A549 (cell line): ENCODE measurements around the gene ANK3. TPM values are rescaled to one million over a fixed set of nuclear protein-coding genes. Genes with fewer than 3 reads are reported as not detected.

Source experiments
- ATAC-seq, 2 experiments: fragments of 200-7000 bp in 1 of 2; fragments of >200 bp in 1 of 2; cut with Nextera tagmentation in 1 of 2; cut with Tn5 transposase in 1 of 2; 3 replicates each; pipeline versions ENCODE4 v1.8.0 to v1.9.1; 2018 to 2020; ENCODE audit warnings: mild to moderate bottlenecking in 1 of 2, moderate library complexity in 1 of 2
- CTCF ChIA-PET: fragments of 300-600 bp; sonication (Branson Sonifier 250); formaldehyde crosslinking; extraction: SDS; loops from one replicate; lab custom pipeline; 2021; ENCODE audit warnings: antibody characterized with exemption, inconsistent platforms; lab: Yijun Ruan, JAX
- POLR2A ChIA-PET: fragments of 350-600 bp; formaldehyde crosslinking; extraction: SDS; loops from one replicate; lab custom pipeline; 2021; ENCODE audit warnings: antibody characterized with exemption, inconsistent platforms; lab: Yijun Ruan, JAX
- DNase-seq, 2 experiments: peaks; one replicate each; pipeline versions ENCODE4 v3.0.0 to v3.0.0-alpha.2; 2011 to 2016; ENCODE audit warnings: low read depth in 1 of 2, low spot score in 1 of 2
- FAIRE-seq: peaks from 2 replicates; lab custom pipeline; 2011; peaks lifted over from hg19 to GRCh38; lab: Jason Lieb, UNC
- H3K27ac ChIP-seq, 2 experiments: fragments of >200 bp; sonication (Bioruptor Twin); formaldehyde crosslinking; 3 replicates each; pipeline ENCODE4 v1.5.1; 2016 to 2017
- H3K4me1 ChIP-seq: fragments of >200 bp; sonication (Bioruptor Twin); formaldehyde crosslinking; 3 replicates; pipeline ENCODE4 v1.6.1; 2016
- H3K4me2 ChIP-seq: fragments of >200 bp; sonication (Bioruptor Twin); formaldehyde crosslinking; 3 replicates; pipeline ENCODE4 v1.6.1; 2016
- H3K4me3 ChIP-seq: fragments of >200 bp; sonication (Bioruptor Twin); formaldehyde crosslinking; 3 replicates; pipeline ENCODE4 v1.5.1; 2016
- H3K9me3 ChIP-seq: fragments of >200 bp; sonication (Bioruptor Twin); formaldehyde crosslinking; 3 replicates; pipeline ENCODE4 v1.6.1; 2016
- BCL3 ChIP-seq: fragments of >200 bp; sonication (Bioruptor Twin); formaldehyde crosslinking; IDR thresholded peaks from 3 replicates; pipeline ENCODE4 v1.6.1; 2016
- CBX2 ChIP-seq: fragments of 200-600 bp; sonication (generic); IDR thresholded peaks from 2 replicates; pipeline ENCODE4 v1.6.1; 2016; ENCODE audit warnings: low read depth, mild to moderate bottlenecking, borderline replicate concordance
- CHD2 ChIP-seq: fragments of 150-350 bp; IDR thresholded peaks from 2 replicates; pipeline ENCODE4 v1.6.1; 2014; ENCODE audit warnings: low read length; ENCODE audit not compliant: partially characterized antibody
- E2F6 ChIP-seq: IDR thresholded peaks from 2 replicates; pipeline ENCODE4 v1.6.1; 2012; ENCODE audit warnings: low read depth, borderline replicate concordance
- EHF ChIP-seq: fragments of 250-450 bp; sonication (Bioruptor Pico); IDR thresholded peaks from 2 replicates; pipeline ENCODE4 v1.5.0; 2020; ENCODE audit warnings: mild to moderate bottlenecking
- ELK1 ChIP-seq: fragments of 150-350 bp; IDR thresholded peaks from 2 replicates; pipeline ENCODE4 v1.6.1; 2014; ENCODE audit warnings: low read depth, mild to moderate bottlenecking, low read length
- FOSL2 ChIP-seq, 2 experiments: fragments of 450-650 bp in 1 of 2; fragments of >200 bp in 1 of 2; sonication (Bioruptor Twin) in 1 of 2; formaldehyde crosslinking; IDR thresholded peaks; 2 replicates each; pipeline versions ENCODE4 v1.5.0 to v1.6.1; 2016 to 2020; ENCODE audit warnings: mild to moderate bottlenecking in 1 of 2, moderate library complexity in 1 of 2
- HDAC2 ChIP-seq: fragments of 200-600 bp; sonication (generic); IDR thresholded peaks from 2 replicates; pipeline ENCODE4 v1.6.1; 2016
- HES2 ChIP-seq: fragments of >200 bp; sonication (Bioruptor Twin); formaldehyde crosslinking; IDR thresholded peaks from 2 replicates; pipeline ENCODE4 v1.6.1; 2016
- HEYL ChIP-seq: fragments of 250-450 bp; sonication (Bioruptor Pico); IDR thresholded peaks from 2 replicates; pipeline ENCODE4 v1.8.0; 2021; ENCODE audit warnings: mild to moderate bottlenecking, moderate library complexity
- HMGXB4 ChIP-seq: fragments of 250-450 bp; sonication (Bioruptor Pico); IDR thresholded peaks from 2 replicates; pipeline ENCODE4 v1.5.0; 2021; ENCODE audit warnings: mild to moderate bottlenecking, moderate library complexity, borderline replicate concordance
- HOXA7 ChIP-seq: fragments of 250-450 bp; sonication (Bioruptor Pico); IDR thresholded peaks from 2 replicates; pipeline ENCODE4 v1.5.0; 2020; ENCODE audit warnings: mild to moderate bottlenecking, moderate library complexity
- HOXB5 ChIP-seq: fragments of 250-450 bp; sonication (Bioruptor Pico); IDR thresholded peaks from 2 replicates; pipeline ENCODE4 v1.5.0; 2020; ENCODE audit warnings: mild to moderate bottlenecking, moderate library complexity
- JUNB ChIP-seq: fragments of >200 bp; sonication (Bioruptor Twin); formaldehyde crosslinking; IDR thresholded peaks from 2 replicates; pipeline ENCODE4 v1.6.1; 2016
- KDM5A ChIP-seq: fragments of 200-600 bp; sonication (generic); IDR thresholded peaks from 2 replicates; pipeline ENCODE4 v1.6.1; 2016; ENCODE audit warnings: antibody characterized with exemption, mild to moderate bottlenecking
- MAX ChIP-seq: IDR thresholded peaks from 2 replicates; pipeline ENCODE4 v1.6.1; 2012
- PBX3 ChIP-seq: IDR thresholded peaks from 2 replicates; pipeline ENCODE4 v1.6.1; 2012
- PHF8 ChIP-seq: fragments of 200-600 bp; sonication (generic); IDR thresholded peaks from 2 replicates; pipeline ENCODE4 v1.6.1; 2016; ENCODE audit warnings: low read depth, mild to moderate bottlenecking, antibody characterized with exemption, moderate library complexity, borderline replicate concordance
- POLR2A ChIP-seq: IDR thresholded peaks from 2 replicates; pipeline ENCODE4 v1.6.1; 2012; ENCODE audit warnings: mild to moderate bottlenecking, low read length
- RARB ChIP-seq: fragments of 250-450 bp; sonication (Bioruptor Pico); IDR thresholded peaks from 2 replicates; pipeline ENCODE4 v1.8.0; 2021; ENCODE audit warnings: mild to moderate bottlenecking, moderate library complexity
- RNF2 ChIP-seq: fragments of 200-600 bp; sonication (generic); IDR thresholded peaks from 2 replicates; pipeline ENCODE4 v1.6.1; 2016; ENCODE audit warnings: low read depth, mild to moderate bottlenecking, antibody characterized with exemption, moderate library complexity, borderline replicate concordance
- SREBF2 ChIP-seq: fragments of 450-650 bp; IDR thresholded peaks from 2 replicates; pipeline ENCODE4 v1.6.1; 2014; ENCODE audit warnings: mild to moderate bottlenecking, moderate library complexity
- TFCP2L1 ChIP-seq: fragments of 250-450 bp; sonication (Bioruptor Pico); IDR thresholded peaks from 2 replicates; pipeline ENCODE4 v1.5.0; 2021; ENCODE audit warnings: mild to moderate bottlenecking
- USF2 ChIP-seq: fragments of 450-650 bp; IDR thresholded peaks from 2 replicates; pipeline ENCODE4 v1.6.1; 2014; ENCODE audit warnings: antibody characterized with exemption
- ZNF302 ChIP-seq: fragments of 250-450 bp; sonication (Bioruptor Pico); IDR thresholded peaks from 2 replicates; pipeline ENCODE4 v1.9.0; 2021; ENCODE audit warnings: inconsistent platforms, mild to moderate bottlenecking, moderate library complexity
- ZSCAN20 ChIP-seq: fragments of 250-450 bp; sonication (Bioruptor Pico); IDR thresholded peaks from 2 replicates; pipeline ENCODE4 v1.8.0; 2022; ENCODE audit warnings: mild to moderate bottlenecking, moderate library complexity
- WGBS: methylation state at CpG from one replicate; pipeline ENCODE4 v1.1.6; 2017; ENCODE audit errors: missing lambda C conversion rate; 5-methylcytosine and 5-hydroxymethylcytosine counted together
- polyA plus RNA-seq, 4 experiments: library from polyadenylated mRNA; depleted of rRNA in 3 of 4; stranded (reverse); fragments of >200 nt; fragmentation: RNase III in 1 of 4; extraction: RNeasy Plus Mini Kit Qiagen cat#74134 plus additional on column Dnase treatment in 1 of 4; gene quantifications; 2 replicates in 3 of 4; 3 replicates in 1 of 4; pipeline ENCODE4 v1.2.3, GENCODE V29; 2011 to 2017

Gene ANK3
- polyA plus RNA-seq, 2 of the 4 experiments (the other 2 are of a cell fraction): 0.56 to 5.4 TPM

GRCh38 chr10:60147025-60147424 lies 242.7 kb downstream of the ANK3 start (continued):
- TF ChIP-seq HOXB5 (CRISPR knock-in tag) (no peak), SREBF2 (no peak), TFCP2L1 (CRISPR knock-in tag) (no peak), ZNF302 (CRISPR knock-in tag) (no peak)

- DNase-seq (no peak), FAIRE-seq (no peak), ATAC-seq (no peak)
- peaks cover 48% of the 10 kb centered on the region for H3K4me1 ChIP-seq
- ChIA-PET CTCF (interaction anchor here (1.1 kb wide), 1 partner anchor 29 kb away, joined by 3 read pairs; no protein-coding TSS in a partner anchor), POLR2A (no interaction called here)
- H3K9me3 ChIP-seq: no peaks in the 10 kb centered on the region
- no peak overlapping the region for H3K4me2 ChIP-seq
- TF ChIP-seq HOXB5 (CRISPR knock-in tag): no peak
- no peak for TF ChIP-seq HES2
- no peak for TF ChIP-seq RARB (CRISPR knock-in tag)
- TF ChIP-seq JUNB: no peak
- no peak for TF ChIP-seq ZSCAN20 (CRISPR knock-in tag)
- no peak for TF ChIP-seq PHF8
- no peak for TF ChIP-seq ZNF302 (CRISPR knock-in tag)
- TF ChIP-seq MAX: no peak
- no peak for TF ChIP-seq CHD2
- TF ChIP-seq CBX2: no peak
- TF ChIP-seq PBX3: no peak
- no peak for TF ChIP-seq SREBF2
- TF ChIP-seq ELK1: no peak
- 83% methylated on average over 3 of the region's 3 CpGs for WGBS
- no peak overlapping the region for H3K4me3 ChIP-seq
- H3K27ac ChIP-seq: no peak overlapping the region
Measured at GRCh38 chr10:60144099-60144498, 245.6 kb downstream of the ANK3 start.

- CTCF ChIA-PET: interaction anchor here (1.3 kb wide), 1 partner anchor 43 kb away, joined by 3 read pairs; no protein-coding TSS in a partner anchor
- ATAC-seq: no peak
- TF ChIP-seq RNF2 (no peak), HES2 (no peak), EHF (no peak), CBX2 (no peak), KDM5A (no peak), HOXA7 (no peak), ZSCAN20 (CRISPR knock-in tag) (no peak), HMGXB4 (CRISPR knock-in tag) (no peak), PHF8 (no peak), HDAC2 (no peak), TFCP2L1 (CRISPR knock-in tag) (no peak), HEYL (CRISPR knock-in tag) (no peak), FOSL2 (IDR thresholded peaks at IDR 0.05) (no peak), FOSL2 (CRISPR knock-in tag; IDR thresholded peaks at IDR 0.05) (no peak), POLR2A (no peak), CHD2 (no peak), BCL3 (no peak), USF2 (no peak), E2F6 (no peak)
Measured at GRCh38 chr10:60142736-60143135, 246.9 kb downstream of the ANK3 start.

More at GRCh38 chr10:60142736-60143135, 246.9 kb downstream of the ANK3 start:
- H3K9me3 ChIP-seq: no peaks in the 10 kb centered on the region
- FAIRE-seq (no peak), DNase-seq (no peak)
- no peak overlapping the region for H3K27ac ChIP-seq
- POLR2A ChIA-PET: no interaction called here
- H3K4me1 ChIP-seq: peaks cover 48% of the 10 kb centered on the region
- H3K4me2 ChIP-seq: no peak overlapping the region
- H3K4me3 ChIP-seq: no peak overlapping the region
- WGBS: 51% methylated on average over 1 of the region's 1 CpG
